GM12878 (cell line): Measurements from ENCODE around the gene AGFG1. TPM values are rescaled to one million over a fixed set of nuclear protein-coding genes. Genes with fewer than 3 reads are reported as not detected.

Experiments
- BCL11A ChIP-seq: IDR thresholded peaks from 2 replicates; pipeline ENCODE4 v1.6.1; 2011; ENCODE audit warnings: low read depth, low read length
- CHD1 ChIP-seq: IDR thresholded peaks from 2 replicates; pipeline ENCODE4 v1.6.1; 2012; ENCODE audit warnings: low read depth, low read length, improper control_type of control experiment
- CTCF ChIP-seq, 3 experiments: IDR thresholded peaks in 2 of 3; conservative IDR thresholded peaks in 1 of 3; 2 replicates each; pipeline ENCODE4 v1.5.1; 2011; ENCODE audit warnings: low read depth in 3 of 3, low read length in 3 of 3, mild to moderate bottlenecking in 3 of 3, control low read depth in 2 of 3, moderate library complexity in 2 of 3, inconsistent platforms in 1 of 3, mixed read lengths in 1 of 3; ENCODE audit not compliant: control insufficient read depth in 2 of 3, insufficient read depth in 1 of 3; ENCODE audit errors: extremely low read depth in 1 of 3
- EZH2 ChIP-seq: IDR thresholded peaks from 2 replicates; pipeline ENCODE4 v1.6.1; 2012; ENCODE audit warnings: low read depth, mild to moderate bottlenecking, control low read depth, inconsistent platforms, low read length, borderline replicate concordance; ENCODE audit not compliant: control insufficient read depth
- FOXK2 ChIP-seq: fragments of 450-650 bp; IDR thresholded peaks from 2 replicates; pipeline ENCODE4 v1.6.1; 2017; ENCODE audit warnings: mild to moderate bottlenecking, moderate library complexity
- KAT2A ChIP-seq: conservative IDR thresholded peaks from 2 replicates; pipeline ENCODE4 v1.6.1; 2011; ENCODE audit warnings: low read depth, low read length; ENCODE audit not compliant: control insufficient read depth
- MTA2 ChIP-seq: fragments of 450-650 bp; IDR thresholded peaks from 2 replicates; pipeline ENCODE4 v1.6.1; 2016; ENCODE audit warnings: low read depth, mild to moderate bottlenecking, moderate library complexity
- NKRF ChIP-seq: fragments of 450-650 bp; conservative IDR thresholded peaks from 2 replicates; pipeline ENCODE4 v1.6.1; 2017; ENCODE audit warnings: mild to moderate bottlenecking, moderate library complexity
- NR2F1 ChIP-seq: fragments of 450-650 bp; conservative IDR thresholded peaks from 2 replicates; pipeline ENCODE4 v1.6.1; 2017; ENCODE audit warnings: mild to moderate bottlenecking
- PAX5 ChIP-seq: IDR thresholded peaks from 2 replicates; pipeline ENCODE4 v1.6.1; 2011; ENCODE audit warnings: low read depth, low read length, borderline replicate concordance
- POLR2AphosphoS5 ChIP-seq: IDR thresholded peaks from 2 replicates; pipeline ENCODE4 v1.6.1; 2011; ENCODE audit warnings: mild to moderate bottlenecking, low read length, inconsistent platforms
- RUNX3 ChIP-seq: IDR thresholded peaks from 2 replicates; pipeline ENCODE4 v1.6.1; 2012; ENCODE audit warnings: low read length, inconsistent platforms
- SP1 ChIP-seq: IDR thresholded peaks from one replicate; pipeline ENCODE4 v1.6.1; 2011; ENCODE audit warnings: low read depth, low read length
- SPI1 ChIP-seq: IDR thresholded peaks from 2 replicates; pipeline ENCODE4 v1.6.1; 2011; ENCODE audit warnings: low read depth, mild to moderate bottlenecking, low read length, moderate library complexity, borderline replicate concordance; ENCODE audit not compliant: insufficient read depth
- SUPT20H ChIP-seq: IDR thresholded peaks from 2 replicates; pipeline ENCODE4 v1.6.1; 2011; ENCODE audit warnings: low read depth, mild to moderate bottlenecking, low read length, moderate library complexity, borderline replicate concordance; ENCODE audit not compliant: control insufficient read depth
- ZNF274 ChIP-seq: IDR thresholded peaks from one replicate; pipeline ENCODE4 v1.8.0; 2011; ENCODE audit not compliant: insufficient read length, insufficient read depth
- polyA plus RNA-seq, 11 experiments: library from polyadenylated mRNA; depleted of rRNA in 4 of 11; unstranded in 6 of 11; stranded (reverse) in 5 of 11; fragments of >200 nt; fragmentation: Nextera tagmentation in 4 of 11; fragmentation: Illumina TruSeq in 1 of 11; extraction: Ambion mirVana in 4 of 11; extraction: Trizol in 1 of 11; gene quantifications; 1 replicate in 1 of 11; 2 replicates in 10 of 11; pipeline versions ENCODE4 v1.2.1 to v1.2.3, GENCODE V29; 2011 to 2016; ENCODE audit warnings: inconsistent platforms in 2 of 11, missing spikeins in 2 of 11, low read depth in 1 of 11
- total RNA-seq, 4 experiments: library from RNA; depleted of rRNA in 3 of 4; stranded (reverse); fragments of >200 nt in 3 of 4; fragmentation: Illumina TruSeq in 1 of 4; extraction: Trizol in 1 of 4; gene quantifications; 2 replicates each; pipeline versions ENCODE4 v1.2.1 to v1.2.3, GENCODE V29; 2013 to 2021
- TF ChIP-seq, protein P1 (sequence below): fragments of 150-350 bp; IDR thresholded peaks from 2 replicates; pipeline ENCODE4 v1.6.1; 2016; ENCODE audit warnings: low read depth, low read length
- TF ChIP-seq, protein P2 (sequence below): fragments of 450-650 bp; IDR thresholded peaks from 2 replicates; pipeline ENCODE4 v1.6.1; 2016; ENCODE audit warnings: mild to moderate bottlenecking, moderate library complexity, borderline replicate concordance

The AGFG1 gene
- total and polyA plus RNA-seq, 10 of the 15 experiments (the other 5 are each of a cell fraction or from before 2014, with no cell fraction given): 7.3 to 243 (median 81.7) TPM

GRCh38 chr2:227480528-227480927 lies 8.6 kb downstream of the AGFG1 start (continued):
- TF ChIP-seq KAT2A: no peak
- no peak for TF ChIP-seq FOXK2
- no peak for TF ChIP-seq SPI1
- no peak for TF ChIP-seq NKRF
- TF ChIP-seq POLR2AphosphoS5: no peak
- TF ChIP-seq PAX5: no peak
- no peak for TF ChIP-seq EZH2
- no peak for TF ChIP-seq ZNF274
- TF ChIP-seq, protein P1, sequence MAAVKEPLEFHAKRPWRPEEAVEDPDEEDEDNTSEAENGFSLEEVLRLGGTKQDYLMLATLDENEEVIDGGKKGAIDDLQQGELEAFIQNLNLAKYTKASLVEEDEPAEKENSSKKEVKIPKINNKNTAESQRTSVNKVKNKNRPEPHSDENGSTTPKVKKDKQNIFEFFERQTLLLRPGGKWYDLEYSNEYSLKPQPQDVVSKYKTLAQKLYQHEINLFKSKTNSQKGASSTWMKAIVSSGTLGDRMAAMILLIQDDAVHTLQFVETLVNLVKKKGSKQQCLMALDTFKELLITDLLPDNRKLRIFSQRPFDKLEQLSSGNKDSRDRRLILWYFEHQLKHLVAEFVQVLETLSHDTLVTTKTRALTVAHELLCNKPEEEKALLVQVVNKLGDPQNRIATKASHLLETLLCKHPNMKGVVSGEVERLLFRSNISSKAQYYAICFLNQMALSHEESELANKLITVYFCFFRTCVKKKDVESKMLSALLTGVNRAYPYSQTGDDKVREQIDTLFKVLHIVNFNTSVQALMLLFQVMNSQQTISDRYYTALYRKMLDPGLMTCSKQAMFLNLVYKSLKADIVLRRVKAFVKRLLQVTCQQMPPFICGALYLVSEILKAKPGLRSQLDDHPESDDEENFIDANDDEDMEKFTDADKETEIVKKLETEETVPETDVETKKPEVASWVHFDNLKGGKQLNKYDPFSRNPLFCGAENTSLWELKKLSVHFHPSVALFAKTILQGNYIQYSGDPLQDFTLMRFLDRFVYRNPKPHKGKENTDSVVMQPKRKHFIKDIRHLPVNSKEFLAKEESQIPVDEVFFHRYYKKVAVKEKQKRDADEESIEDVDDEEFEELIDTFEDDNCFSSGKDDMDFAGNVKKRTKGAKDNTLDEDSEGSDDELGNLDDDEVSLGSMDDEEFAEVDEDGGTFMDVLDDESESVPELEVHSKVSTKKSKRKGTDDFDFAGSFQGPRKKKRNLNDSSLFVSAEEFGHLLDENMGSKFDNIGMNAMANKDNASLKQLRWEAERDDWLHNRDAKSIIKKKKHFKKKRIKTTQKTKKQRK: no peak
- no peak for TF ChIP-seq SUPT20H
- TF ChIP-seq BCL11A: 0 out of 2 replicates have a peak, but pooled peaks have one; percentile 11
- TF ChIP-seq, protein P2, sequence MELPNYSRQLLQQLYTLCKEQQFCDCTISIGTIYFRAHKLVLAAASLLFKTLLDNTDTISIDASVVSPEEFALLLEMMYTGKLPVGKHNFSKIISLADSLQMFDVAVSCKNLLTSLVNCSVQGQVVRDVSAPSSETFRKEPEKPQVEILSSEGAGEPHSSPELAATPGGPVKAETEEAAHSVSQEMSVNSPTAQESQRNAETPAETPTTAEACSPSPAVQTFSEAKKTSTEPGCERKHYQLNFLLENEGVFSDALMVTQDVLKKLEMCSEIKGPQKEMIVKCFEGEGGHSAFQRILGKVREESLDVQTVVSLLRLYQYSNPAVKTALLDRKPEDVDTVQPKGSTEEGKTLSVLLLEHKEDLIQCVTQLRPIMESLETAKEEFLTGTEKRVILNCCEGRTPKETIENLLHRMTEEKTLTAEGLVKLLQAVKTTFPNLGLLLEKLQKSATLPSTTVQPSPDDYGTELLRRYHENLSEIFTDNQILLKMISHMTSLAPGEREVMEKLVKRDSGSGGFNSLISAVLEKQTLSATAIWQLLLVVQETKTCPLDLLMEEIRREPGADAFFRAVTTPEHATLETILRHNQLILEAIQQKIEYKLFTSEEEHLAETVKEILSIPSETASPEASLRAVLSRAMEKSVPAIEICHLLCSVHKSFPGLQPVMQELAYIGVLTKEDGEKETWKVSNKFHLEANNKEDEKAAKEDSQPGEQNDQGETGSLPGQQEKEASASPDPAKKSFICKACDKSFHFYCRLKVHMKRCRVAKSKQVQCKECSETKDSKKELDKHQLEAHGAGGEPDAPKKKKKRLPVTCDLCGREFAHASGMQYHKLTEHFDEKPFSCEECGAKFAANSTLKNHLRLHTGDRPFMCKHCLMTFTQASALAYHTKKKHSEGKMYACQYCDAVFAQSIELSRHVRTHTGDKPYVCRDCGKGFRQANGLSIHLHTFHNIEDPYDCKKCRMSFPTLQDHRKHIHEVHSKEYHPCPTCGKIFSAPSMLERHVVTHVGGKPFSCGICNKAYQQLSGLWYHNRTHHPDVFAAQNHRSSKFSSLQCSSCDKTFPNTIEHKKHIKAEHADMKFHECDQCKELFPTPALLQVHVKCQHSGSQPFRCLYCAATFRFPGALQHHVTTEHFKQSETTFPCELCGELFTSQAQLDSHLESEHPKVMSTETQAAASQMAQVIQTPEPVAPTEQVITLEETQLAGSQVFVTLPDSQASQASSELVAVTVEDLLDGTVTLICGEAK: no peak
- TF ChIP-seq CTCF (IDR thresholded peaks at IDR 0.05 in 2 of 3, conservative IDR thresholded peaks at IDR 0.05 in 1 of 3; ENCODE audit: control insufficient read depth in 2 of 3, extremely low read depth in 1 of 3, insufficient read depth in 1 of 3, low read depth in 3 of 3, low read length in 3 of 3): no peak
- peak; percentile 48; the same call in 1 of the 2 replicates for TF ChIP-seq NR2F1
- no peak for TF ChIP-seq CHD1
- peak; percentile 70 for TF ChIP-seq RUNX3
- TF ChIP-seq MTA2: no peak
- TF ChIP-seq SP1: no peak
